A172 (cell line): ENCODE results near the gene SFRP4. TPM values are rescaled to one million over a fixed set of nuclear protein-coding genes. Genes with fewer than 3 reads are reported as not detected.

Experiments used
- DNase-seq: peaks from one replicate; pipeline ENCODE4 v3.0.0-alpha.2; 2015; ENCODE audit warnings: low spot score
- total RNA-seq: library from RNA; depleted of rRNA; stranded (reverse); fragments of >200 nt; shearing (Covaris generic); gene quantifications from 2 replicates; pipeline ENCODE4 v1.2.3, GENCODE V29; 2014

Gene SFRP4
- total RNA-seq, 1 experiment from 2014 or later: not detected

GRCh38 chr7:37925620-37926019, 9.0 kb upstream of the SFRP4 start:
- no peak for DNase-seq

- no peak for DNase-seq
These were observed 7.9 kb upstream of the SFRP4 start for GRCh38 chr7:37924491-37925041.

- DNase-seq: no peak
These were observed 7.4 kb upstream of the SFRP4 start for GRCh38 chr7:37923996-37924395.

GRCh38 chr7:37921876-37922275, 5.3 kb upstream of the SFRP4 start:
- DNase-seq: no peak

GRCh38 chr7:37920849-37921805, 4.5 kb upstream of the SFRP4 start:
- peak; percentile 65 for DNase-seq

- DNase-seq: peak; percentile 78
These were observed 3.8 kb upstream of the SFRP4 start, which contains the start of gene EPDR1 for GRCh38 chr7:37920305-37920848. Gene EPDR1, plus strand, starts transcription at chr7:37920640. Its CDS starts 300 bp downstream, at chr7:37920940.

GRCh38 chr7:37918526-37918925, 1.9 kb upstream of the SFRP4 start:
- DNase-seq: no peak

GRCh38 chr7:37916017-37916672, 472 bp downstream of the SFRP4 start:
- DNase-seq: no peak

GRCh38 chr7:37915438-37915837, 1.2 kb downstream of the SFRP4 start:
- no peak for DNase-seq

- DNase-seq: no peak
These were observed 3.9 kb downstream of the SFRP4 start for GRCh38 chr7:37912756-37913155.

- DNase-seq: peak; percentile 22
These were observed 8.3 kb downstream of the SFRP4 start for GRCh38 chr7:37908221-37908788.

- peak; percentile 73 for DNase-seq
These were observed 14.6 kb downstream of the SFRP4 start for GRCh38 chr7:37901890-37902524.

GRCh38 chr7:37901236-37901827, 15.3 kb downstream of the SFRP4 start:
- peak; percentile 52 for DNase-seq

GRCh38 chr7:37899712-37900247, 16.8 kb downstream of the SFRP4 start:
- no peak for DNase-seq

GRCh38 chr7:37894671-37895070, 21.9 kb downstream of the SFRP4 start:
- no peak for DNase-seq

GRCh38 chr7:37893359-37893758, 23.3 kb downstream of the SFRP4 start:
- no peak for DNase-seq

GRCh38 chr7:37882086-37882485, 34.5 kb downstream of the SFRP4 start:
- DNase-seq: no peak
